Left lung (tissue), 10 donors: ENCODE measurements around the gene MBNL3. TPM values are rescaled to one million over a fixed set of nuclear protein-coding genes. Genes with fewer than 3 reads are reported as not detected.

Source experiments
- ATAC-seq: fragments of 200-7000 bp; cut with Tn5 transposase; one replicate; pipeline ENCODE4 v1.9.1; 2020; ENCODE audit warnings: moderate library complexity
- DNase-seq, 4 donors: peaks; one replicate each; pipeline ENCODE4 v3.0.0-alpha.2; 2013 to 2020
- H3K27ac ChIP-seq, 2 donors: fragments of 200-600 bp; sonication (generic) in 1 of 2; one replicate each; pipeline versions ENCODE4 v1.5.0 to v1.8.0; 2020 to 2021
- H3K27me3 ChIP-seq, 2 donors: fragments of 200-600 bp; sonication (generic) in 1 of 2; one replicate each; pipeline versions ENCODE4 v1.5.0 to v1.8.0; 2020 to 2021
- H3K36me3 ChIP-seq, 2 donors: fragments of 200-600 bp; sonication (generic) in 1 of 2; one replicate each; pipeline versions ENCODE4 v1.5.0 to v1.8.0; 2020 to 2021
- H3K4me1 ChIP-seq, 2 donors: fragments of 200-600 bp; one replicate each; pipeline ENCODE4 v1.8.0; 2021
- H3K4me3 ChIP-seq, 2 donors: fragments of 200-600 bp; sonication (generic) in 1 of 2; one replicate each; pipeline versions ENCODE4 v1.5.0 to v1.8.0; 2020 to 2021; ENCODE audit warnings: mild to moderate bottlenecking in 1 of 2
- H3K9me3 ChIP-seq, 2 donors: fragments of 200-600 bp; sonication (generic) in 1 of 2; one replicate each; pipeline versions ENCODE4 v1.5.0 to v1.8.0; 2020 to 2021
- intact Hi-C, 2 donors: fragments of 100-400 bp; cut with DNase I; formaldehyde crosslinking; loops; one replicate each; pipeline versions ENCODE4 v1.11.2 to v1.14.2; 2022
- polyA plus RNA-seq, 6 donors: library from polyadenylated mRNA; unstranded; fragments of 120-200 nt; gene quantifications; one replicate each; pipeline ENCODE4 v1.2.1, GENCODE V29; 2013; ENCODE audit not compliant: insufficient read length in 6 of 6
- total RNA-seq, 2 donors: library from RNA; stranded (reverse); fragmentation: NEBNext Ultra II Directional; extraction: Animal tissue kit (Norgen Biotek cat#: 25700); gene quantifications; one replicate each; pipeline ENCODE4 v1.2.1, GENCODE V29; 2021
- TF ChIP-seq, protein P1 (sequence below), 2 donors: fragments of 200-600 bp; sonication (generic) in 1 of 2; IDR thresholded peaks; one replicate each; pipeline versions ENCODE4 v1.5.0 to v1.8.0; 2021; ENCODE audit warnings: antibody characterized with exemption in 2 of 2
- donor health status: DM: no; HTN: yes; CAD: no.
- donor health status: DM: no; HTN: no; CAD: no.

The MBNL3 gene
- total and polyA plus RNA-seq, 8 donors, result 17.9 to 22.6 (median 20.6) TPM

GRCh38 chrX:132428896-132429295 is 59.9 kb downstream of the MBNL3 start:
- no peak overlapping the region for H3K27ac ChIP-seq
- TF ChIP-seq, protein P1, sequence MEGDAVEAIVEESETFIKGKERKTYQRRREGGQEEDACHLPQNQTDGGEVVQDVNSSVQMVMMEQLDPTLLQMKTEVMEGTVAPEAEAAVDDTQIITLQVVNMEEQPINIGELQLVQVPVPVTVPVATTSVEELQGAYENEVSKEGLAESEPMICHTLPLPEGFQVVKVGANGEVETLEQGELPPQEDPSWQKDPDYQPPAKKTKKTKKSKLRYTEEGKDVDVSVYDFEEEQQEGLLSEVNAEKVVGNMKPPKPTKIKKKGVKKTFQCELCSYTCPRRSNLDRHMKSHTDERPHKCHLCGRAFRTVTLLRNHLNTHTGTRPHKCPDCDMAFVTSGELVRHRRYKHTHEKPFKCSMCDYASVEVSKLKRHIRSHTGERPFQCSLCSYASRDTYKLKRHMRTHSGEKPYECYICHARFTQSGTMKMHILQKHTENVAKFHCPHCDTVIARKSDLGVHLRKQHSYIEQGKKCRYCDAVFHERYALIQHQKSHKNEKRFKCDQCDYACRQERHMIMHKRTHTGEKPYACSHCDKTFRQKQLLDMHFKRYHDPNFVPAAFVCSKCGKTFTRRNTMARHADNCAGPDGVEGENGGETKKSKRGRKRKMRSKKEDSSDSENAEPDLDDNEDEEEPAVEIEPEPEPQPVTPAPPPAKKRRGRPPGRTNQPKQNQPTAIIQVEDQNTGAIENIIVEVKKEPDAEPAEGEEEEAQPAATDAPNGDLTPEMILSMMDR (IDR thresholded peaks at IDR 0.05), result no peak
- H3K4me3 ChIP-seq, result no peak overlapping the region
- no peak for DNase-seq
- no peaks in the 10 kb centered on the region for H3K27me3 ChIP-seq
- H3K4me1 ChIP-seq, result no peaks in the 10 kb centered on the region
- no peak for ATAC-seq
- H3K36me3 ChIP-seq, result no peaks in the 10 kb centered on the region
- intact Hi-C loops, result no loop called here
- H3K9me3 ChIP-seq, result no peaks in the 10 kb centered on the region

DNA sequence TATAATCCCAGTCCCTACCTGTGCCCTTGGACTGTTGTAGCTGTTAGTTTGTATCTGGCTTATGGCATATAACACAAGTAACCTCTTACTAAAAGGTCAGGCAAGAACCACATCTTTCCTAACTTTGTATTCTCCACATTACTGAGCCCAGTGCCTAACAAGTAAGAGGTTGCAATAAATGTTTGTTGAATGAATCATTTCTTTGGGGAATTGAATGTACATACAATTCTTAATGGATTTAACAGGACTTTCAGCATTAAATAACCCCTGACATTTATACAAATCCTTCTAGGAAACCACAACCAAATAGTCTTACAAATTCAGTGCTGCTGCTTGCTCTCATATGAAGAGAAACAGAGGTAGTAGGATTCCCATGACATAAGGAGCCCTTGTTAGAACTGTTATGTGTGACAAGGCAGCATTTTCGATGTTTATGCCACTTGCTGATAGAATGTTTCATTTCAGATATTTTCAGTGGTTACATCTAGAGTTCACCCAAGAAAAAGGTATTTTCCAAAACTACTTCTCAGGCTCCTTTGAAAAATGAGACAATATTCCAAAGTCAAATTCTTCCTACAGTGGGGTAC is 62.0 kb downstream of the MBNL3 start:
- Histone ChIP-seq H3K4me1 (no peaks in the 10 kb centered on the region), H3K9me3 (no peaks in the 10 kb centered on the region), H3K27me3 (no peaks in the 10 kb centered on the region), H3K27ac (no peak overlapping the region), H3K4me3 (no peak overlapping the region), H3K36me3 (no peaks in the 10 kb centered on the region)
- intact Hi-C loops, result no loop called here
- no peak for ATAC-seq
- TF ChIP-seq, protein P1 (IDR thresholded peaks at IDR 0.05), result no peak
- no peak for DNase-seq

DNA sequence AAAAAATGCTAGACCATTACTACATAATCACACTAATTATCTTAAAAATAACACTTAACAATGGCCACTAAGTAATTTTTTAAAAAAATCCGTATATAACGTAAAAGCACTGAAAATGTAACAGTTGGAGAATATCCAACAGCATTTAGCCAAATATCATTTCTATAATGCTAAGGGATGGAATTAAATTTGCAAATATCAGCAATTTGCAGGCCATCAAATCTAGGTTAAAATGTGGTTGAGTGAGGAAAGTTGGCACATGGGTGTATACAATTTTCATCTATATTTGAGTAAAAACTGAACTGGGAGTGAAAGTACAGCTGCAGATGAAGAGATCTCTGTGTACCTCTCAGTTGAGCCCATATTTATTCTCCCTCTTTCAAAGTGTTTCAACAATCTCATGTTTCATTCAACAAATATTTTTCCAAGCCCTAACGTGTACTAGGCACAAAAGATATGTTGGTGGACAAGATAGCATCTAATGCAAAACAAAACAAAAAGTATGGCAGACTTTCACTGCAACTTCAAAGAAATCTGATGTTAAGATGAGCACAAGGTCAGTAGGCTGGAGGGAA is 63.0 kb downstream of the MBNL3 start:
- Histone ChIP-seq H3K27ac (no peak overlapping the region), H3K4me1 (no peaks in the 10 kb centered on the region), H3K36me3 (no peaks in the 10 kb centered on the region), H3K9me3 (no peaks in the 10 kb centered on the region), H3K27me3 (no peaks in the 10 kb centered on the region), H3K4me3 (no peak overlapping the region)
- intact Hi-C loops, result no loop called here
- ATAC-seq (no peak), DNase-seq (no peak)
- TF ChIP-seq, protein P1 (IDR thresholded peaks at IDR 0.05), result no peak

DNA sequence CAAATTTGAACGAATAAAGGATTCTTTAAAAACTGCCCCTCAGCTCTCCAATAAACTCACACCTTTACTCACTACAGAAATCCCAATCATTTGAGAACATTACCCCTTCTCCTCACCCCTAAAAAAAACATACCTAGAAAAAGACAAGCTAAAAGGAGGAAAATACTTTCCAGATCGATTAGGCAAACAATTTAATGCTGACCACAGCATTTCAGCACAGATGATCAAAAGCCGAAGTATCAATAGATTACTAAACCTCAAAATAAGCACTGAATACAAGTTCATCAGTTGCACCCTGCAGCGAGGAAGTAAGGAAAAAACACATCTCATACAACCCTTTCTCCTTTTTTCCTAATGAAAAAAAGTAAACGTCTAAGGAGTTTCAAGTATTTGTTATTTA is 65.5 kb downstream of the MBNL3 start:
- no peaks in the 10 kb centered on the region for H3K36me3 ChIP-seq
- intact Hi-C loops, result no loop called here
- ATAC-seq (no peak), DNase-seq (no peak)
- no peak overlapping the region for H3K27ac ChIP-seq
- H3K9me3 ChIP-seq, result no peaks in the 10 kb centered on the region
- no peaks in the 10 kb centered on the region for H3K27me3 ChIP-seq
- TF ChIP-seq, protein P1 (IDR thresholded peaks at IDR 0.05), result no peak
- H3K4me1 ChIP-seq, result no peaks in the 10 kb centered on the region
- no peak overlapping the region for H3K4me3 ChIP-seq

DNA sequence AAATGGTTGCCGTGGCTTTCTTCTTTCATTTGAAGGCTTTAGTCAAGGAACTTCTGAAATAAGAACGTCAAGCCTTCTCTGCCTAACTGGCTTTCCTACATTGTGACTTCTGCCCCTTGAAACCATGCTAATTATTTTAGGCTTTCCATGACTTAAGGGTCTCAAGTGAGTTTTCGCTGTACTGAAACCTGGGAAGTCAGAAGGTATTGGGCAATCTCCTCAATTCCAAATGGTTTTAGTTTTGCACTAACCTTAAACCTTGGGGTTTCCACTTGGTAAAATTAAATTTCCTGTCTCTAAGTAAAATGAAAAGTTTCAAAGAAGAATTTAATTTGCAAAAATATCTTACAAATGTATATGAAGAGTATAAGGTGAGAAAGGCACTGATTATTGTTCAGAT is 73.8 kb downstream of the MBNL3 start:
- no peak for ATAC-seq
- Histone ChIP-seq H3K9me3 (no peaks in the 10 kb centered on the region), H3K4me1 (no peaks in the 10 kb centered on the region), H3K27ac (no peak overlapping the region), H3K27me3 (peaks cover 0 to 5% of the 10 kb centered on the region in 2 donors), H3K4me3 (no peak overlapping the region), H3K36me3 (no peaks in the 10 kb centered on the region)
- TF ChIP-seq, protein P1 (IDR thresholded peaks at IDR 0.05), result no peak
- intact Hi-C loops, result no loop called here
- DNase-seq, result no peak
